NCI-H2029 treated with DMSO at 0.1 percent for 48 hours (cell line): ENCODE measurements around the gene CD8A.

Experiments used
- DNase-seq: peaks from one replicate; lab custom pipeline; 2025; lab: John Stamatoyannopoulos, UW

CD8A gene

GRCh38 chr2:86808315-86809161, 17.8 kb upstream of the CD8A start:
- DNase-seq, result peak; percentile 88

- DNase-seq, result peak; percentile 21
Observed at GRCh38 chr2:86807468-86808275, 17.0 kb upstream of the CD8A start.

GRCh38 chr2:86807133-86807467, 16.4 kb upstream of the CD8A start:
- no peak for DNase-seq

- no peak for DNase-seq
Observed at GRCh38 chr2:86806059-86806857, 15.5 kb upstream of the CD8A start.

GRCh38 chr2:86800856-86801567, 10.3 kb upstream of the CD8A start:
- DNase-seq, result no peak

GRCh38 chr2:86794861-86795260, 4.1 kb upstream of the CD8A start:
- no peak for DNase-seq

- no peak for DNase-seq
Observed at GRCh38 chr2:86793752-86794151, 3.0 kb upstream of the CD8A start.

GRCh38 chr2:86791573-86791972, 860 bp upstream of the CD8A start:
- no peak for DNase-seq

- no peak for DNase-seq
Observed at GRCh38 chr2:86790134-86790675, 508 bp downstream of the CD8A start.

GRCh38 chr2:86789687-86790133, 1.0 kb downstream of the CD8A start:
- no peak for DNase-seq

GRCh38 chr2:86788881-86789686, 1.6 kb downstream of the CD8A start:
- no peak for DNase-seq

GRCh38 chr2:86788165-86788564, 2.5 kb downstream of the CD8A start:
- DNase-seq, result no peak

- DNase-seq, result no peak
Observed at GRCh38 chr2:86787736-86788135, 3.0 kb downstream of the CD8A start.

GRCh38 chr2:86786001-86786536, 4.6 kb downstream of the CD8A start:
- no peak for DNase-seq

GRCh38 chr2:86785456-86785855, 5.3 kb downstream of the CD8A start:
- DNase-seq, result no peak

- no peak for DNase-seq
Observed at GRCh38 chr2:86783615-86784339, 6.9 kb downstream of the CD8A start.

- DNase-seq, result no peak
Observed at GRCh38 chr2:86782748-86783147, 8.0 kb downstream of the CD8A start.

GRCh38 chr2:86781363-86781762, 9.3 kb downstream of the CD8A start:
- DNase-seq, result no peak

GRCh38 chr2:86779971-86780370, 10.7 kb downstream of the CD8A start:
- no peak for DNase-seq

GRCh38 chr2:86778957-86779356, 11.8 kb downstream of the CD8A start:
- no peak for DNase-seq
